G401 (cell line): ENCODE data around the gene NARS2. TPM values are rescaled to one million over a fixed set of nuclear protein-coding genes. Genes with fewer than 3 reads are reported as not detected.
"Not testable (repeated sequence)": the region's sequence is repeated elsewhere in the genome, so short reads cannot be mapped to it uniquely, and the experiment has no call there.

ENCODE experiments used
- DNase-seq: peaks from one replicate; pipeline ENCODE4 v3.0.0-alpha.2; 2015; ENCODE audit warnings: low spot score
- in situ Hi-C: cut with HindIII; loops from 2 replicates; pipeline ENCODE4 v1.10.0; 2016; ENCODE audit warnings: low sequenced_read_pairs, mixed read lengths
- total RNA-seq: library from RNA; depleted of rRNA; stranded (reverse); fragments of >200 nt; shearing (Covaris generic); gene quantifications from 2 replicates; pipeline ENCODE4 v1.2.3, GENCODE V29; 2014

Gene NARS2
- total RNA-seq, 1 experiment from 2014 or later, result 54.9 TPM

- in situ Hi-C loops, result no loop called here
- no peak for DNase-seq
Measured at GRCh38 chr11:78583889-78584288, 9.2 kb upstream of the NARS2 start.

- no peak for DNase-seq
- in situ Hi-C loops, result no loop called here
Measured at GRCh38 chr11:78577495-78577894, 2.8 kb upstream of the NARS2 start.

GRCh38 chr11:78576549-78577097 lies 2.0 kb upstream of the NARS2 start:
- no peak for DNase-seq

GRCh38 chr11:78575478-78575877 lies 814 bp upstream of the NARS2 start:
- DNase-seq, result no peak
- in situ Hi-C loops, result no loop called here

More at GRCh38 chr11:78576549-78577097, 2.0 kb upstream of the NARS2 start:
- in situ Hi-C loops, result no loop called here

GRCh38 chr11:78573681-78574080 lies 983 bp downstream of the NARS2 start:
- DNase-seq, result peak; percentile 18
- in situ Hi-C loops, result no loop called here

GRCh38 chr11:78573271-78573670 lies 1.4 kb downstream of the NARS2 start:
- DNase-seq, result no peak
- in situ Hi-C loops, result no loop called here

GRCh38 chr11:78572394-78572793 lies 2.3 kb downstream of the NARS2 start:
- DNase-seq, result no peak
- in situ Hi-C loops, result no loop called here

- no peak for DNase-seq
- in situ Hi-C loops, result no loop called here
Measured at GRCh38 chr11:78570031-78570430, 4.6 kb downstream of the NARS2 start.

- in situ Hi-C loops, result no loop called here
- DNase-seq, result no peak
Measured at GRCh38 chr11:78567209-78567608, 7.5 kb downstream of the NARS2 start.

- peak; percentile 66 for DNase-seq
Measured at GRCh38 chr11:78564490-78565467, 9.9 kb downstream of the NARS2 start.

GRCh38 chr11:78564037-78564436 lies 10.6 kb downstream of the NARS2 start:
- in situ Hi-C loops, DNase-seq: not testable (repeated sequence)

More at GRCh38 chr11:78564490-78565467, 9.9 kb downstream of the NARS2 start:
- in situ Hi-C loops, result no loop called here

- in situ Hi-C loops, DNase-seq: not testable (repeated sequence)
Measured at GRCh38 chr11:78563090-78563489, 11.6 kb downstream of the NARS2 start.

- DNase-seq, result no peak
- in situ Hi-C loops, result no loop called here
Measured at GRCh38 chr11:78562398-78562797, 12.3 kb downstream of the NARS2 start.

- DNase-seq, result no peak
- in situ Hi-C loops, result no loop called here
Measured at GRCh38 chr11:78560826-78561484, 13.7 kb downstream of the NARS2 start.

- in situ Hi-C loops, result no loop called here
- no peak for DNase-seq
Measured at GRCh38 chr11:78560153-78560552, 14.5 kb downstream of the NARS2 start.

GRCh38 chr11:78557236-78557635 lies 17.4 kb downstream of the NARS2 start:
- DNase-seq, result no peak
- in situ Hi-C loops, result no loop called here

- in situ Hi-C loops, result no loop called here
- no peak for DNase-seq
Measured at GRCh38 chr11:78555592-78555991, 19.1 kb downstream of the NARS2 start.

GRCh38 chr11:78552881-78553280 lies 21.8 kb downstream of the NARS2 start:
- in situ Hi-C loops, result no loop called here
- DNase-seq, result no peak

GRCh38 chr11:78552139-78552538 lies 22.5 kb downstream of the NARS2 start:
- in situ Hi-C loops, result not testable (repeated sequence)

GRCh38 chr11:78551066-78551465 lies 23.6 kb downstream of the NARS2 start:
- in situ Hi-C loops, result no loop called here
- DNase-seq, result no peak

More at GRCh38 chr11:78552139-78552538, 22.5 kb downstream of the NARS2 start:
- DNase-seq, result not testable (repeated sequence)
